IMR-90 (cell line): Measurements from ENCODE around the gene MGAT3. TPM values are rescaled to one million over a fixed set of nuclear protein-coding genes. Genes with fewer than 3 reads are reported as not detected.

Source experiments
- ATAC-seq: fragments of 200-7000 bp; cut with Tn5 transposase; 2 replicates; pipeline ENCODE4 v1.9.1; 2020; ENCODE audit warnings: low read depth, mild to moderate bottlenecking, moderate library complexity
- BruUV-seq: library from RNA; stranded (reverse); fragments of 400-500 nt; replicated peaks from 2 replicates; lab custom pipeline; 2021; lab: Mats Ljungman, UMichigan
- CTCF ChIA-PET: fragments of 300-600 bp; formaldehyde crosslinking; extraction: SDS; loops from one replicate; lab custom pipeline; 2021; ENCODE audit warnings: antibody characterized with exemption; lab: Yijun Ruan, JAX
- POLR2A ChIA-PET: fragments of 300-600 bp; sonication (Branson Sonifier 250); formaldehyde crosslinking; loops from one replicate; lab custom pipeline; 2022; ENCODE audit warnings: antibody characterized with exemption; ENCODE audit not compliant: unreplicated experiment; lab: Charles Lee
- DNase-seq: peaks from one replicate; pipeline ENCODE4 v3.0.0; 2013
- H2AFZ ChIP-seq: replicated peaks from 2 replicates; pipeline ENCODE3; 2013; ENCODE audit warnings: low read length, mild to moderate bottlenecking; ENCODE audit not compliant: poor library complexity
- H2AK5ac ChIP-seq: 2 replicates; pipeline ENCODE4 v1.6.1; 2013; ENCODE audit warnings: low read depth, low read length, inconsistent platforms
- H2AK9ac ChIP-seq: replicated peaks from 2 replicates; pipeline ENCODE3; 2013; ENCODE audit warnings: mild to moderate bottlenecking, low read depth, low read length, moderate library complexity; ENCODE audit not compliant: poor library complexity
- H2BK120ac ChIP-seq: 2 replicates; pipeline ENCODE4 v1.6.1; 2013; ENCODE audit warnings: low read depth, low read length, inconsistent platforms
- H2BK15ac ChIP-seq: 3 replicates; pipeline ENCODE4 v1.6.1; 2013; ENCODE audit warnings: low read depth, low read length, inconsistent platforms
- H2BK20ac ChIP-seq: 2 replicates; pipeline ENCODE4 v1.6.1; 2013; ENCODE audit warnings: low read depth, mild to moderate bottlenecking, inconsistent platforms, low read length, moderate library complexity
- H2BK5ac ChIP-seq: 2 replicates; pipeline ENCODE4 v1.6.1; 2013; ENCODE audit warnings: mild to moderate bottlenecking, low read depth, low read length, inconsistent platforms; ENCODE audit not compliant: poor library complexity, severe bottlenecking
- H3K14ac ChIP-seq: replicated peaks from 2 replicates; pipeline ENCODE4 v1.6.1; 2013; ENCODE audit warnings: low read depth, low read length, inconsistent platforms
- H3K18ac ChIP-seq: 2 replicates; pipeline ENCODE4 v1.6.1; 2013; ENCODE audit warnings: low read depth, low read length, control low read depth
- H3K23ac ChIP-seq: 2 replicates; pipeline ENCODE4 v1.6.1; 2013; ENCODE audit warnings: low read depth, low read length, inconsistent platforms
- H3K27ac ChIP-seq: 2 replicates; pipeline ENCODE4 v1.5.1; 2013; ENCODE audit warnings: mild to moderate bottlenecking, control low read depth, low read length; ENCODE audit not compliant: insufficient read depth
- H3K27me3 ChIP-seq: 2 replicates; pipeline ENCODE4 v1.6.1; 2013; ENCODE audit warnings: low read length; ENCODE audit not compliant: control insufficient read depth, insufficient read depth
- H3K36me3 ChIP-seq: 2 replicates; pipeline ENCODE4 v1.6.1; 2013; ENCODE audit warnings: low read length, mixed read lengths; ENCODE audit not compliant: control insufficient read depth, insufficient read depth
- H3K4ac ChIP-seq: 2 replicates; pipeline ENCODE4 v1.6.1; 2013; ENCODE audit warnings: low read depth, low read length, inconsistent platforms
- H3K4me1 ChIP-seq: 2 replicates; pipeline ENCODE4 v1.6.1; 2013; ENCODE audit warnings: low read length, mixed read lengths; ENCODE audit not compliant: control insufficient read depth, insufficient read depth
- H3K4me2 ChIP-seq: 2 replicates; pipeline ENCODE4 v1.6.1; 2013; ENCODE audit warnings: low read depth, mild to moderate bottlenecking, control low read depth, low read length, moderate library complexity
- H3K4me3 ChIP-seq: 2 replicates; pipeline ENCODE4 v1.5.1; 2013; ENCODE audit warnings: low read depth, mild to moderate bottlenecking, control low read depth, low read length, moderate library complexity; ENCODE audit not compliant: insufficient read depth
- H3K56ac ChIP-seq: 2 replicates; pipeline ENCODE4 v1.6.1; 2013; ENCODE audit warnings: low read length, inconsistent platforms; ENCODE audit not compliant: insufficient read depth; ENCODE audit errors: extremely low read depth
- H3K79me1 ChIP-seq, 2 experiments: 2 replicates each; pipeline ENCODE4 v1.6.1; 2013; ENCODE audit warnings: low read length in 2 of 2, inconsistent platforms in 1 of 2, low read depth in 1 of 2
- H3K9ac ChIP-seq: 2 replicates; pipeline ENCODE4 v1.6.1; 2013; ENCODE audit warnings: low read depth, low read length, control low read depth
- H3K9me1 ChIP-seq: 2 replicates; pipeline ENCODE4 v1.6.1; 2013; ENCODE audit warnings: low read length, inconsistent platforms; ENCODE audit not compliant: insufficient read depth
- H3K9me3 ChIP-seq: 2 replicates; pipeline ENCODE4 v1.6.1; 2013; ENCODE audit warnings: low read length; ENCODE audit not compliant: control insufficient read depth, insufficient read depth
- H4K20me1 ChIP-seq: 2 replicates; pipeline ENCODE4 v1.6.1; 2013; ENCODE audit warnings: low read length, inconsistent platforms; ENCODE audit not compliant: insufficient read depth
- H4K5ac ChIP-seq: 2 replicates; pipeline ENCODE4 v1.6.1; 2013; ENCODE audit warnings: mild to moderate bottlenecking, low read depth, low read length, control low read depth
- H4K8ac ChIP-seq, 2 experiments: 2 replicates each; pipeline ENCODE4 v1.6.1; 2013; ENCODE audit warnings: low read depth in 2 of 2, low read length in 2 of 2, control low read depth in 1 of 2, inconsistent platforms in 1 of 2
- H4K91ac ChIP-seq: 2 replicates; pipeline ENCODE4 v1.6.1; 2013; ENCODE audit warnings: low read depth, low read length, inconsistent platforms; ENCODE audit not compliant: insufficient read depth
- BHLHE40 ChIP-seq: fragments of 150-350 bp; IDR thresholded peaks from 2 replicates; pipeline ENCODE4 v1.6.1; 2016; ENCODE audit warnings: mild to moderate bottlenecking, low read depth, low read length
- CEBPB ChIP-seq: IDR thresholded peaks from 2 replicates; pipeline ENCODE4 v1.6.1; 2012; ENCODE audit warnings: low read depth, low read length, improper control_type of control experiment
- CHD1 ChIP-seq: IDR thresholded peaks from 2 replicates; pipeline ENCODE4 v1.6.1; 2012; ENCODE audit warnings: low read depth, low read length, improper control_type of control experiment
- CTCF ChIP-seq: conservative IDR thresholded peaks from 2 replicates; pipeline ENCODE4 v1.5.1; 2012; ENCODE audit warnings: mild to moderate bottlenecking, low read depth, low read length, improper control_type of control experiment
- ELK1 ChIP-seq: fragments of 150-350 bp; IDR thresholded peaks from 2 replicates; pipeline ENCODE4 v1.6.1; 2016; ENCODE audit warnings: low read depth, mild to moderate bottlenecking, low read length, moderate library complexity, borderline replicate concordance
- FOS ChIP-seq: fragments of 150-350 bp; IDR thresholded peaks from 2 replicates; pipeline ENCODE4 v1.6.1; 2016; ENCODE audit warnings: low read depth, low read length
- MAFK ChIP-seq: IDR thresholded peaks from 2 replicates; pipeline ENCODE4 v1.6.1; 2012; ENCODE audit warnings: low read depth, low read length, improper control_type of control experiment
- MAZ ChIP-seq: IDR thresholded peaks from 2 replicates; pipeline ENCODE4 v1.6.1; 2012; ENCODE audit warnings: low read depth, mild to moderate bottlenecking, low read length, improper control_type of control experiment, moderate library complexity, borderline replicate concordance
- MXI1 ChIP-seq: IDR thresholded peaks from 2 replicates; pipeline ENCODE4 v1.6.1; 2012; ENCODE audit warnings: low read depth, mild to moderate bottlenecking, low read length, moderate library complexity, borderline replicate concordance
- NFE2L2 ChIP-seq: fragments of 150-350 bp; IDR thresholded peaks from 2 replicates; pipeline ENCODE4 v1.6.1; 2016; ENCODE audit warnings: low read depth, mild to moderate bottlenecking, low read length
- POLR2A ChIP-seq: IDR thresholded peaks from 2 replicates; pipeline ENCODE4 v1.6.1; 2012; ENCODE audit warnings: mild to moderate bottlenecking, low read depth, low read length
- RCOR1 ChIP-seq: IDR thresholded peaks from 2 replicates; pipeline ENCODE4 v1.6.1; 2012; ENCODE audit warnings: mild to moderate bottlenecking, low read length, improper control_type of control experiment; ENCODE audit not compliant: insufficient replicate concordance
- RFX5 ChIP-seq: IDR thresholded peaks from 2 replicates; pipeline ENCODE4 v1.8.0; 2012; ENCODE audit warnings: low read depth, mild to moderate bottlenecking, low read length, moderate library complexity
- SMC3 ChIP-seq: fragments of 150-350 bp; IDR thresholded peaks from 2 replicates; pipeline ENCODE4 v1.6.1; 2016; ENCODE audit warnings: low read depth, mild to moderate bottlenecking, antibody characterized with exemption, low read length, moderate library complexity
- USF2 ChIP-seq: fragments of 150-350 bp; IDR thresholded peaks from 2 replicates; pipeline ENCODE4 v1.6.1; 2017; ENCODE audit warnings: mild to moderate bottlenecking, antibody characterized with exemption, low read length, low read depth
- WGBS, 2 experiments: methylation state at CpG; one replicate each; pipeline versions ENCODE4 v1.1.5 to v1.1.7; 2013; ENCODE audit warnings: missing lambda C conversion rate in 2 of 2; ENCODE audit not compliant: insufficient read length in 1 of 2; ENCODE audit errors: extremely low coverage in 2 of 2; 5-methylcytosine and 5-hydroxymethylcytosine counted together
- dilution Hi-C: fragments of 300-500 bp; cut with HindIII; formaldehyde crosslinking; loops from one replicate; pipeline ENCODE4 v1.14.3; 2018; ENCODE audit warnings: low sequenced_read_pairs; ENCODE audit not compliant: unreplicated experiment
- in situ Hi-C: fragments of 300-500 bp; cut with MboI; formaldehyde crosslinking; loops from 3 replicates; pipeline ENCODE4 v1.14.3; 2019; ENCODE audit warnings: low sequenced_read_pairs, inconsistent platforms, mixed read lengths
- intact Hi-C: fragments of 100-400 bp; cut with micrococcal nuclease; formaldehyde crosslinking; loops from 2 replicates; pipeline ENCODE4 v1.10.0; 2022
- polyA plus RNA-seq, 3 experiments: library from polyadenylated mRNA; depleted of rRNA; stranded (reverse); fragments of >200 nt; gene quantifications; 2 replicates each; pipeline ENCODE4 v1.2.3, GENCODE V29; 2012; ENCODE audit warnings: low replicate concordance in 1 of 3
- total RNA-seq: library from RNA; depleted of rRNA; stranded (reverse); fragments of >200 nt; gene quantifications from 2 replicates; pipeline ENCODE4 v1.2.3, GENCODE V29; 2012

MGAT3 gene
- total and polyA plus RNA-seq, 2 of the 4 experiments (the other 2 are of a cell fraction), result 0.36 to 1.1 TPM

- Histone ChIP-seq H4K8ac (no peak overlapping the region), H4K5ac (no peak overlapping the region), H4K20me1 (no peaks in the 10 kb centered on the region; the same call in none of the 2 replicates), H3K9me3 (no peaks in the 10 kb centered on the region), H3K9me1 (0 out of 2 replicates have a peak, but pooled peaks cover 8% of the 10 kb centered on the region), H3K4me1 (peaks cover 4% of the 10 kb centered on the region; the same call in 1 of the 2 replicates), H3K23ac (no peak overlapping the region), H2BK15ac (no peak overlapping the region), H2AK5ac (no peak overlapping the region), H3K14ac (no peak overlapping the region), H3K36me3 (peaks cover 59% of the 10 kb centered on the region), H3K79me1 (no peaks in the 10 kb centered on the region), H2BK20ac (no peak overlapping the region), H3K4me2 (no peak overlapping the region), H3K27me3 (no peaks in the 10 kb centered on the region), H2BK5ac (no peak overlapping the region), H3K18ac (no peak overlapping the region), H4K91ac (no peak overlapping the region), H3K56ac (no peak overlapping the region), H2AFZ (no peak overlapping the region), H2BK120ac (no peak overlapping the region), H2AK9ac (no peak overlapping the region), H3K4me3 (no peak overlapping the region), H3K27ac (no peak overlapping the region), H3K9ac (no peak overlapping the region), H3K4ac (no peak overlapping the region)
- 89% methylated on average over 7 of the region's 13 CpGs; no CpG with 5 or more reads in 1 of the 2 experiments for WGBS, 2 experiments
- BruUV-seq, result no TSS peak
- intact Hi-C loops (no loop called here), in situ Hi-C loops (no loop called here), dilution Hi-C loops (no loop called here)
- POLR2A ChIA-PET, result no interaction called here
- DNase-seq, result no peak
- ATAC-seq, result no peak
- CTCF ChIA-PET, result no interaction called here
- TF ChIP-seq SMC3 (no peak), MXI1 (no peak), NFE2L2 (no peak), POLR2A (no peak), BHLHE40 (no peak), CHD1 (no peak), MAZ (no peak), ELK1 (no peak), CTCF (no peak), MAFK (no peak), USF2 (no peak), FOS (no peak), RFX5 (no peak), RCOR1 (no peak), CEBPB (no peak)
Measured at GRCh38 chr22:39427751-39428596, 28.8 kb upstream of the MGAT3 start.
